HEK293 (cell line): Measurements from ENCODE around the gene DCDC2B.

Experiments used
- BCL11A ChIP-seq: fragments of 450-650 bp; formaldehyde crosslinking; IDR thresholded peaks from 2 replicates; pipeline ENCODE4 v1.5.1; 2016; ENCODE audit warnings: low read depth, missing biosample characterization, missing genetic modification characterization
- GLIS1 ChIP-seq: fragments of 450-650 bp; formaldehyde crosslinking; IDR thresholded peaks from 2 replicates; pipeline ENCODE4 v1.5.1; 2016; ENCODE audit warnings: missing biosample characterization, missing genetic modification characterization
- SCRT2 ChIP-seq: fragments of 450-650 bp; formaldehyde crosslinking; IDR thresholded peaks from 2 replicates; pipeline ENCODE4 v1.5.1; 2016; ENCODE audit warnings: missing biosample characterization, missing genetic modification characterization
- SP2 ChIP-seq: fragments of 450-650 bp; formaldehyde crosslinking; IDR thresholded peaks from 2 replicates; pipeline ENCODE4 v1.5.1; 2016; ENCODE audit warnings: missing biosample characterization, missing genetic modification characterization
- SP7 ChIP-seq: fragments of 450-650 bp; formaldehyde crosslinking; IDR thresholded peaks from 2 replicates; pipeline ENCODE4 v1.5.1; 2016; ENCODE audit warnings: missing biosample characterization, missing genetic modification characterization
- TCF7L2 ChIP-seq: IDR thresholded peaks from 2 replicates; pipeline ENCODE4 v1.6.1; 2011; ENCODE audit warnings: low read depth, mild to moderate bottlenecking, inconsistent platforms, low read length, moderate library complexity, borderline replicate concordance
- ZBTB17 ChIP-seq: fragments of 450-650 bp; formaldehyde crosslinking; IDR thresholded peaks from 2 replicates; pipeline ENCODE4 v1.5.1; 2016; ENCODE audit warnings: missing biosample characterization, missing genetic modification characterization
- ZBTB48 ChIP-seq: fragments of 450-650 bp; formaldehyde crosslinking; IDR thresholded peaks from 2 replicates; pipeline ENCODE4 v1.5.1; 2016; ENCODE audit warnings: missing biosample characterization, missing genetic modification characterization
- ZFP69B ChIP-seq: fragments of 450-650 bp; formaldehyde crosslinking; IDR thresholded peaks from 2 replicates; pipeline ENCODE4 v1.5.1; 2016; ENCODE audit warnings: missing biosample characterization, missing genetic modification characterization
- ZNF10 ChIP-seq: fragments of 450-650 bp; formaldehyde crosslinking; IDR thresholded peaks from 2 replicates; pipeline ENCODE4 v1.5.1; 2017; ENCODE audit warnings: missing biosample characterization, missing genetic modification characterization
- ZNF114 ChIP-seq: fragments of 450-650 bp; formaldehyde crosslinking; IDR thresholded peaks from 2 replicates; pipeline ENCODE4 v1.5.0; 2017; ENCODE audit warnings: missing biosample characterization, missing genetic modification characterization
- ZNF280D ChIP-seq: fragments of 450-650 bp; formaldehyde crosslinking; IDR thresholded peaks from 2 replicates; pipeline ENCODE4 v1.5.1; 2016; ENCODE audit warnings: missing biosample characterization, missing genetic modification characterization
- ZNF426 ChIP-seq: fragments of 450-650 bp; formaldehyde crosslinking; IDR thresholded peaks from 2 replicates; pipeline ENCODE4 v1.5.1; 2017; ENCODE audit warnings: missing biosample characterization, missing genetic modification characterization, mild to moderate bottlenecking, inconsistent platforms, moderate library complexity
- ZNF501 ChIP-seq: fragments of 450-650 bp; formaldehyde crosslinking; IDR thresholded peaks from 2 replicates; pipeline ENCODE4 v1.5.1; 2016; ENCODE audit warnings: missing biosample characterization, missing genetic modification characterization
- ZNF555 ChIP-seq: fragments of 450-650 bp; formaldehyde crosslinking; conservative IDR thresholded peaks from 2 replicates; pipeline ENCODE4 v1.5.1; 2017; ENCODE audit warnings: missing biosample characterization, mild to moderate bottlenecking, missing genetic modification characterization, inconsistent platforms
- ZNF558 ChIP-seq: fragments of 450-650 bp; formaldehyde crosslinking; IDR thresholded peaks from 2 replicates; pipeline ENCODE4 v1.5.1; 2016; ENCODE audit warnings: missing biosample characterization, missing genetic modification characterization
- ZNF623 ChIP-seq: fragments of 450-650 bp; formaldehyde crosslinking; IDR thresholded peaks from 2 replicates; pipeline ENCODE4 v1.5.1; 2016; ENCODE audit warnings: missing biosample characterization, missing genetic modification characterization
- ZNF747 ChIP-seq: fragments of 450-650 bp; formaldehyde crosslinking; IDR thresholded peaks from 2 replicates; pipeline ENCODE4 v1.5.1; 2016; ENCODE audit warnings: missing biosample characterization, missing genetic modification characterization
- ZNF777 ChIP-seq: fragments of 450-650 bp; formaldehyde crosslinking; IDR thresholded peaks from 2 replicates; pipeline ENCODE4 v1.5.1; 2017; ENCODE audit warnings: missing biosample characterization, missing genetic modification characterization, borderline replicate concordance
- ZSCAN23 ChIP-seq: fragments of 450-650 bp; formaldehyde crosslinking; IDR thresholded peaks from 2 replicates; pipeline ENCODE4 v1.5.1; 2016; ENCODE audit warnings: missing biosample characterization, missing genetic modification characterization
- ZSCAN30 ChIP-seq: fragments of 450-650 bp; IDR thresholded peaks from 2 replicates; pipeline ENCODE4 v1.5.1; 2018; ENCODE audit warnings: missing biosample characterization, mild to moderate bottlenecking, missing genetic modification characterization, moderate library complexity
- TF ChIP-seq, protein P1 (sequence below): fragments of 450-650 bp; formaldehyde crosslinking; IDR thresholded peaks from 2 replicates; pipeline ENCODE4 v1.5.1; 2016; ENCODE audit warnings: missing biosample characterization, missing genetic modification characterization
- TF ChIP-seq, protein P2 (sequence below): fragments of 450-650 bp; formaldehyde crosslinking; IDR thresholded peaks from 2 replicates; pipeline ENCODE4 v1.5.1; 2016; ENCODE audit warnings: missing biosample characterization, missing genetic modification characterization
- TF ChIP-seq, protein P3 (sequence below): fragments of 450-650 bp; formaldehyde crosslinking; IDR thresholded peaks from 2 replicates; pipeline ENCODE4 v1.5.1; 2016; ENCODE audit warnings: missing biosample characterization, missing genetic modification characterization
- TF ChIP-seq, protein P4 (sequence below): fragments of 450-650 bp; formaldehyde crosslinking; IDR thresholded peaks from 2 replicates; pipeline ENCODE4 v1.5.0; 2017; ENCODE audit warnings: missing biosample characterization, missing genetic modification characterization, borderline replicate concordance
- TF ChIP-seq, protein P5 (sequence below): fragments of 450-650 bp; formaldehyde crosslinking; IDR thresholded peaks from 2 replicates; pipeline ENCODE4 v1.5.1; 2016; ENCODE audit warnings: missing biosample characterization, missing genetic modification characterization

DCDC2B gene

GRCh38 chr1:32247983-32248889, 39.3 kb downstream of the DCDC2B start (continued):
- TF ChIP-seq ZNF114: no peak
- TF ChIP-seq ZNF501 (tag by site-specific recombination): 0 out of 2 replicates have a peak, but pooled peaks have one; percentile 32
- TF ChIP-seq, protein P1, sequence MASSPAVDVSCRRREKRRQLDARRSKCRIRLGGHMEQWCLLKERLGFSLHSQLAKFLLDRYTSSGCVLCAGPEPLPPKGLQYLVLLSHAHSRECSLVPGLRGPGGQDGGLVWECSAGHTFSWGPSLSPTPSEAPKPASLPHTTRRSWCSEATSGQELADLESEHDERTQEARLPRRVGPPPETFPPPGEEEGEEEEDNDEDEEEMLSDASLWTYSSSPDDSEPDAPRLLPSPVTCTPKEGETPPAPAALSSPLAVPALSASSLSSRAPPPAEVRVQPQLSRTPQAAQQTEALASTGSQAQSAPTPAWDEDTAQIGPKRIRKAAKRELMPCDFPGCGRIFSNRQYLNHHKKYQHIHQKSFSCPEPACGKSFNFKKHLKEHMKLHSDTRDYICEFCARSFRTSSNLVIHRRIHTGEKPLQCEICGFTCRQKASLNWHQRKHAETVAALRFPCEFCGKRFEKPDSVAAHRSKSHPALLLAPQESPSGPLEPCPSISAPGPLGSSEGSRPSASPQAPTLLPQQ: peak; percentile 67
- TF ChIP-seq, protein P2, sequence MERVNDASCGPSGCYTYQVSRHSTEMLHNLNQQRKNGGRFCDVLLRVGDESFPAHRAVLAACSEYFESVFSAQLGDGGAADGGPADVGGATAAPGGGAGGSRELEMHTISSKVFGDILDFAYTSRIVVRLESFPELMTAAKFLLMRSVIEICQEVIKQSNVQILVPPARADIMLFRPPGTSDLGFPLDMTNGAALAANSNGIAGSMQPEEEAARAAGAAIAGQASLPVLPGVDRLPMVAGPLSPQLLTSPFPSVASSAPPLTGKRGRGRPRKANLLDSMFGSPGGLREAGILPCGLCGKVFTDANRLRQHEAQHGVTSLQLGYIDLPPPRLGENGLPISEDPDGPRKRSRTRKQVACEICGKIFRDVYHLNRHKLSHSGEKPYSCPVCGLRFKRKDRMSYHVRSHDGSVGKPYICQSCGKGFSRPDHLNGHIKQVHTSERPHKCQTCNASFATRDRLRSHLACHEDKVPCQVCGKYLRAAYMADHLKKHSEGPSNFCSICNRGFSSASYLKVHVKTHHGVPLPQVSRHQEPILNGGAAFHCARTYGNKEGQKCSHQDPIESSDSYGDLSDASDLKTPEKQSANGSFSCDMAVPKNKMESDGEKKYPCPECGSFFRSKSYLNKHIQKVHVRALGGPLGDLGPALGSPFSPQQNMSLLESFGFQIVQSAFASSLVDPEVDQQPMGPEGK (tag by site-specific recombination): peak; percentile 87
- no peak for TF ChIP-seq ZNF558 (tag by site-specific recombination)
- TF ChIP-seq ZBTB48: peak; percentile 41; the same call in 1 of the 2 replicates
- peak; percentile 59; the same call in 1 of the 2 replicates for TF ChIP-seq SCRT2 (tag by site-specific recombination)
- no peak for TF ChIP-seq TCF7L2
- TF ChIP-seq ZSCAN30: peak; percentile 94
- peak; percentile 74; the same call in 1 of the 2 replicates for TF ChIP-seq ZFP69B (tag by site-specific recombination)
- TF ChIP-seq, protein P3, sequence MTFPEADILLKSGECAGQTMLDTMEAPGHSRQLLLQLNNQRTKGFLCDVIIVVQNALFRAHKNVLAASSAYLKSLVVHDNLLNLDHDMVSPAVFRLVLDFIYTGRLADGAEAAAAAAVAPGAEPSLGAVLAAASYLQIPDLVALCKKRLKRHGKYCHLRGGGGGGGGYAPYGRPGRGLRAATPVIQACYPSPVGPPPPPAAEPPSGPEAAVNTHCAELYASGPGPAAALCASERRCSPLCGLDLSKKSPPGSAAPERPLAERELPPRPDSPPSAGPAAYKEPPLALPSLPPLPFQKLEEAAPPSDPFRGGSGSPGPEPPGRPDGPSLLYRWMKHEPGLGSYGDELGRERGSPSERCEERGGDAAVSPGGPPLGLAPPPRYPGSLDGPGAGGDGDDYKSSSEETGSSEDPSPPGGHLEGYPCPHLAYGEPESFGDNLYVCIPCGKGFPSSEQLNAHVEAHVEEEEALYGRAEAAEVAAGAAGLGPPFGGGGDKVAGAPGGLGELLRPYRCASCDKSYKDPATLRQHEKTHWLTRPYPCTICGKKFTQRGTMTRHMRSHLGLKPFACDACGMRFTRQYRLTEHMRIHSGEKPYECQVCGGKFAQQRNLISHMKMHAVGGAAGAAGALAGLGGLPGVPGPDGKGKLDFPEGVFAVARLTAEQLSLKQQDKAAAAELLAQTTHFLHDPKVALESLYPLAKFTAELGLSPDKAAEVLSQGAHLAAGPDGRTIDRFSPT (tag by site-specific recombination): peak; percentile 24; the same call in 1 of the 2 replicates
- TF ChIP-seq ZNF623 (tag by site-specific recombination): peak; percentile 100
- TF ChIP-seq ZSCAN23 (tag by site-specific recombination): no peak
- TF ChIP-seq, protein P4, sequence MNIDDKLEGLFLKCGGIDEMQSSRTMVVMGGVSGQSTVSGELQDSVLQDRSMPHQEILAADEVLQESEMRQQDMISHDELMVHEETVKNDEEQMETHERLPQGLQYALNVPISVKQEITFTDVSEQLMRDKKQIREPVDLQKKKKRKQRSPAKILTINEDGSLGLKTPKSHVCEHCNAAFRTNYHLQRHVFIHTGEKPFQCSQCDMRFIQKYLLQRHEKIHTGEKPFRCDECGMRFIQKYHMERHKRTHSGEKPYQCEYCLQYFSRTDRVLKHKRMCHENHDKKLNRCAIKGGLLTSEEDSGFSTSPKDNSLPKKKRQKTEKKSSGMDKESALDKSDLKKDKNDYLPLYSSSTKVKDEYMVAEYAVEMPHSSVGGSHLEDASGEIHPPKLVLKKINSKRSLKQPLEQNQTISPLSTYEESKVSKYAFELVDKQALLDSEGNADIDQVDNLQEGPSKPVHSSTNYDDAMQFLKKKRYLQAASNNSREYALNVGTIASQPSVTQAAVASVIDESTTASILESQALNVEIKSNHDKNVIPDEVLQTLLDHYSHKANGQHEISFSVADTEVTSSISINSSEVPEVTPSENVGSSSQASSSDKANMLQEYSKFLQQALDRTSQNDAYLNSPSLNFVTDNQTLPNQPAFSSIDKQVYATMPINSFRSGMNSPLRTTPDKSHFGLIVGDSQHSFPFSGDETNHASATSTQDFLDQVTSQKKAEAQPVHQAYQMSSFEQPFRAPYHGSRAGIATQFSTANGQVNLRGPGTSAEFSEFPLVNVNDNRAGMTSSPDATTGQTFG (tag by site-specific recombination): no peak
- peak; percentile 86 for TF ChIP-seq ZBTB17 (tag by site-specific recombination)
- TF ChIP-seq SP2 (tag by site-specific recombination): peak; percentile 44
- no peak for TF ChIP-seq ZNF555 (tag by site-specific recombination)
- peak; percentile 51; the same call in 1 of the 2 replicates for TF ChIP-seq ZNF10 (tag by site-specific recombination)
- TF ChIP-seq, protein P5, sequence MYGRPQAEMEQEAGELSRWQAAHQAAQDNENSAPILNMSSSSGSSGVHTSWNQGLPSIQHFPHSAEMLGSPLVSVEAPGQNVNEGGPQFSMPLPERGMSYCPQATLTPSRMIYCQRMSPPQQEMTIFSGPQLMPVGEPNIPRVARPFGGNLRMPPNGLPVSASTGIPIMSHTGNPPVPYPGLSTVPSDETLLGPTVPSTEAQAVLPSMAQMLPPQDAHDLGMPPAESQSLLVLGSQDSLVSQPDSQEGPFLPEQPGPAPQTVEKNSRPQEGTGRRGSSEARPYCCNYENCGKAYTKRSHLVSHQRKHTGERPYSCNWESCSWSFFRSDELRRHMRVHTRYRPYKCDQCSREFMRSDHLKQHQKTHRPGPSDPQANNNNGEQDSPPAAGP (tag by site-specific recombination): peak; percentile 36; the same call in 1 of the 2 replicates
- no peak for TF ChIP-seq ZNF426
- TF ChIP-seq BCL11A: peak; percentile 61; the same call in 1 of the 2 replicates
- peak; percentile 54 for TF ChIP-seq SP7 (tag by site-specific recombination)
- TF ChIP-seq ZNF280D (tag by site-specific recombination): 0 out of 2 replicates have a peak, but pooled peaks have one; percentile 13
- no peak for TF ChIP-seq ZNF777 (tag by site-specific recombination)
- TF ChIP-seq ZNF747 (tag by site-specific recombination): no peak
- TF ChIP-seq GLIS1: no peak
